Thymus (tissue), 14 donors: Measurements from ENCODE around the gene PGBD4. TPM values are rescaled to one million over a fixed set of nuclear protein-coding genes. Genes with fewer than 3 reads are reported as not detected.

ENCODE experiments used
- DNase-seq, 9 donors: peaks; one replicate each; pipeline ENCODE4 v3.0.0-alpha.2; 2013; ENCODE audit warnings: low spot score in 9 of 9, low read depth in 6 of 9, missing footprints in 1 of 9
- H3K27ac ChIP-seq, 2 donors: one replicate each; pipeline ENCODE4 v1.5.1; 2013; ENCODE audit warnings: control low read depth in 1 of 2, low read depth in 1 of 2, low read length in 1 of 2, mild to moderate bottlenecking in 1 of 2, moderate library complexity in 1 of 2
- H3K27me3 ChIP-seq, 2 donors: one replicate each; pipeline ENCODE4 v1.5.1; 2013; ENCODE audit warnings: low read length in 1 of 2; ENCODE audit not compliant: control insufficient read depth in 2 of 2, insufficient read depth in 1 of 2
- H3K36me3 ChIP-seq, 2 donors: one replicate each; pipeline ENCODE4 v1.5.1; 2013; ENCODE audit warnings: low read length in 1 of 2, mild to moderate bottlenecking in 1 of 2, moderate library complexity in 1 of 2; ENCODE audit not compliant: control insufficient read depth in 2 of 2, insufficient read depth in 2 of 2
- H3K4me1 ChIP-seq, 2 donors: one replicate each; pipeline ENCODE4 v1.5.1; 2013; ENCODE audit warnings: low read length in 2 of 2; ENCODE audit not compliant: control insufficient read depth in 2 of 2, insufficient read depth in 2 of 2
- H3K4me3 ChIP-seq, 2 donors: one replicate each; pipeline ENCODE4 v1.5.1; 2013; ENCODE audit warnings: low read length in 2 of 2, control low read depth in 1 of 2, mild to moderate bottlenecking in 1 of 2
- H3K9me3 ChIP-seq, 2 donors: one replicate each; pipeline ENCODE4 v1.5.1; 2013; ENCODE audit warnings: low read length in 1 of 2, mild to moderate bottlenecking in 1 of 2; ENCODE audit not compliant: control insufficient read depth in 2 of 2, insufficient read depth in 1 of 2
- WGBS: extraction: QIAGEN DNeasy Blood & Tissue Kit; methylation state at CpG from one replicate; pipeline ENCODE4 v1.1.7; 2013; 5-methylcytosine and 5-hydroxymethylcytosine counted together
- long read RNA-seq, 10 donors: transcript quantifications; one replicate each; lab custom pipeline, GENCODE V29; 2026
- polyA plus RNA-seq: library from polyadenylated mRNA; stranded (reverse); fragments of 200-250 nt; gene quantifications from one replicate; pipeline ENCODE4 v1.2.3, GENCODE V29; 2013
- total RNA-seq: library from RNA; stranded (reverse); fragments of 120-200 nt; gene quantifications from one replicate; pipeline ENCODE4 v1.2.4, GENCODE V29; 2013
- donor health status: healthy.

Gene PGBD4
- total RNA-seq (1.4 TPM), polyA plus RNA-seq (2.3 TPM)
- long read RNA-seq, donor 1: 0 reads
- long read RNA-seq, donor 2: 0 reads
- long read RNA-seq, donor 3, full-length matches to known transcripts: 6 of 6 reads
- long read RNA-seq, donor 3, partial matches to known transcripts: 0 of 6 reads
- long read RNA-seq, donor 3, other reads (novel, unspliced or antisense): 0 of 6 reads
- long read RNA-seq, donor 4, full-length matches to known transcripts: 2 of 2 reads
- long read RNA-seq, donor 4, partial matches to known transcripts: 0 of 2 reads
- long read RNA-seq, donor 4, other reads (novel, unspliced or antisense): 0 of 2 reads
- long read RNA-seq, donor 5, full-length matches to known transcripts: 11 of 11 reads
- long read RNA-seq, donor 5, partial matches to known transcripts: 0 of 11 reads
- long read RNA-seq, donor 5, other reads (novel, unspliced or antisense): 0 of 11 reads
- long read RNA-seq, donor 6, full-length matches to known transcripts: 5 of 5 reads
- long read RNA-seq, donor 6, partial matches to known transcripts: 0 of 5 reads
- long read RNA-seq, donor 6, other reads (novel, unspliced or antisense): 0 of 5 reads
- long read RNA-seq, donor 7, full-length matches to known transcripts: 2 of 2 reads
- long read RNA-seq, donor 7, partial matches to known transcripts: 0 of 2 reads
- long read RNA-seq, donor 7, other reads (novel, unspliced or antisense): 0 of 2 reads
- long read RNA-seq, donor 8, full-length matches to known transcripts: 1 of 1 reads
- long read RNA-seq, donor 8, partial matches to known transcripts: 0 of 1 reads
- long read RNA-seq, donor 8, other reads (novel, unspliced or antisense): 0 of 1 reads
- long read RNA-seq, donor 9, full-length matches to known transcripts: 3 of 3 reads
- long read RNA-seq, donor 9, partial matches to known transcripts: 0 of 3 reads
- long read RNA-seq, donor 9, other reads (novel, unspliced or antisense): 0 of 3 reads
- long read RNA-seq, donor 10, full-length matches to known transcripts: 5 of 5 reads
- long read RNA-seq, donor 10, partial matches to known transcripts: 0 of 5 reads
- long read RNA-seq, donor 10, other reads (novel, unspliced or antisense): 0 of 5 reads

DNA sequence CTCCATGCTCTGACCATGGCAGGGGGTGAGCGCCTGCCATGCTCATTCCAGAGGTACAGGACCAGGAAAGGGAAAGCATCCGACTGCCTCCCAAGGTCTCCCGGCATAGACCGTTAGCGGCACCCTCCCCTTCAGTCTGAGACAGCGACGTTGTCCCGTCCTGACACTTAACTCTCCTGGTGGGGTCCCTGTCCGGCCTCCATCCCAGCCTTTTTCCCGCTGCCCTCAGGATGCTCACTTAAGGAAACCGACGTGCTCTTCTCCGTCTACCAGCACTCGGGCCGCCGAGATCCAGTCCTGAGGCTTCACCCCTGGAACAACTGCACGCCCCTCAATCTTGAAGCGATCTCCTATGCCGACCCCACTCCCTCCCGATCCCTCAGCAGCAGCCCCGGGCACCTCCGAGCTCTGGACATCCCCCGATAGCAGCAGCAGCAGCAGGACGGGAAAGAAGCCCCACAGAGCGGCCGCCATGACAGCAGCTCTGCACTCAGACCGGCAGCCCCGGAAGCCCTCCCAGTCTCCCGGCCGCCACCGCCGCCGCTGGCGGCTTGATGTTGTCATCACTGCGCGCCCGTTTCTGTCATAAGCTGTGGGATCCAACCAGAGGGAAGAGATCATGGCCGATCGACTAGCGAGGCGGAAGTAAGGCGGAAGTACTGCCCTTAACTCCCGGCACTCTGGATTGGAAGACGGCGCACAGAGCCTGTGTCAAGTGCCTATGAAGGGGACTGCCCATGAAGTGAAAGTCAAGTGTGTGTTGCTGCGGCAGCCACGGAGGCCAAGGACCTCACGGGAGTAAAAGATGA, at the start of gene PGBD4, which contains the start of gene EMC7:
Gene PGBD4, plus strand, starts transcription at position 718 of the 809 bp plus-strand sequence. CDS start 449 bp downstream, outside the sequence.
Gene EMC7, minus strand, starts transcription at position 497 of the 809 bp plus-strand sequence. Its CDS starts 23 bp downstream, at position 474.
- peak; percentile 98 to 100 (median 99) for DNase-seq
- Histone ChIP-seq H3K4me1 (peaks cover 6 to 13% of the 10 kb centered on the region in 2 donors), H3K27ac (peak within 1 kb of the TSS; percentile 92), H3K36me3 (no peaks in the 10 kb centered on the region), H3K4me3 (peak within 1 kb of the TSS; percentile 82 to 95), H3K9me3 (peaks cover 1 to 4% of the 10 kb centered on the region in 2 donors), H3K27me3 (no peaks in the 10 kb centered on the region)
- under 1% methylated on average over 48 of the region's 48 CpGs for WGBS

- H3K4me3 ChIP-seq: no peak overlapping the region
- no peaks in the 10 kb centered on the region for H3K27me3 ChIP-seq
- no peak overlapping the region for H3K27ac ChIP-seq
- H3K9me3 ChIP-seq: no peaks in the 10 kb centered on the region
- 98% methylated on average over 3 of the region's 3 CpGs for WGBS
- H3K4me1 ChIP-seq: no peaks in the 10 kb centered on the region
- no peak for DNase-seq
- no peaks in the 10 kb centered on the region for H3K36me3 ChIP-seq
Observed at GRCh38 chr15:34054081-34054707, 47.7 kb upstream of the PGBD4 start.

GRCh38 chr15:34055868-34056595, 45.9 kb upstream of the PGBD4 start:
- Histone ChIP-seq H3K27me3 (no peaks in the 10 kb centered on the region), H3K4me1 (no peaks in the 10 kb centered on the region), H3K4me3 (no peak overlapping the region), H3K36me3 (no peaks in the 10 kb centered on the region), H3K27ac (no peak overlapping the region), H3K9me3 (no peaks in the 10 kb centered on the region)
- WGBS: 97% methylated on average over 3 of the region's 3 CpGs
- DNase-seq: no peak

GRCh38 chr15:34056911-34057310, 45.0 kb upstream of the PGBD4 start:
- H3K4me1 ChIP-seq: no peaks in the 10 kb centered on the region
- H3K27me3 ChIP-seq: no peaks in the 10 kb centered on the region
- no peak overlapping the region for H3K27ac ChIP-seq
- no peaks in the 10 kb centered on the region for H3K9me3 ChIP-seq
- H3K36me3 ChIP-seq: no peaks in the 10 kb centered on the region
- WGBS: 97% methylated on average over 5 of the region's 5 CpGs
- no peak for DNase-seq
- no peak overlapping the region for H3K4me3 ChIP-seq

DNA sequence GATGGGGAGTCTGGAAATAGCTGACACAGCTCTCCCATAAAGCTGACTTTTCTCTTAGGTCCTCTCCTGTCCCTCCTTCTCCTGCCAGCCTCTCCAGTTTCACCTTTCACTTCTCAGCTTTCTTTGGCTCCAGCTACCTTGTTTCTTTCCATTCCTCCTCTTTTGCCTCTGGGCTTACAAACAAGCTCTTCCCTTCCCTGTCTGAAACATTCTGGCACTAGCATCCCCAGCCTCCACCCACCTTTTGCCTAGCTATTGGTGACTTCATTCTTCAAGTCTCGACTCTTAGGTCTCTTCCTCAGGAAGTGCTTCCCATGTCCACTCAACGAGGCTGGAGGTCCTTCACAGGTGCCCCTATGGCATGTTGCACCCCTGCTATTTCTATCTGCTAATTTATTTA, 42.4 kb upstream of the PGBD4 start:
- Histone ChIP-seq H3K36me3 (no peaks in the 10 kb centered on the region), H3K9me3 (no peaks in the 10 kb centered on the region), H3K4me1 (no peaks in the 10 kb centered on the region), H3K27ac (no peak overlapping the region), H3K27me3 (no peaks in the 10 kb centered on the region), H3K4me3 (no peak overlapping the region)
- DNase-seq: no peak
- WGBS: 85% methylated on average over 2 of the region's 2 CpGs

DNA sequence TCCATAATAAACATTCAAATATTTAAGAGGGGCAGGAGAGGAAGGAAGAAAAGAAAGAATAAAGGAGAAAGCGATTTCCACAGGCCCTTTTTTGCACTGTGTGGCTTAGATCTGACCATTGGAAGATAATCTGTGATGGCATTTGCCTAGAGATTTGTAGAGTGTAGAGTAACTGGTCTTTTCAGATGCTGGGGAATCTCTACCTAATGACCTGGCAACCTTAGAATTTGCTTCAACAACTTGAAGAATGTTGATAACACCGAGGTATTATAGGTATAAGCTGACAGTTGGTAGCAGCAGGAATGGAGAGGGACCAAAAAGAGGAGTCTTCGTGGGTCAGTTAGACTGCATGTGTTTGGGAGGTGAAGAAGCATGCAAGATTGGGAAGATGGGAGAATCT, 41.9 kb upstream of the PGBD4 start:
- H3K9me3 ChIP-seq: no peaks in the 10 kb centered on the region
- H3K27ac ChIP-seq: no peak overlapping the region
- no peak overlapping the region for H3K4me3 ChIP-seq
- no peak for DNase-seq
- WGBS: 93% methylated on average over 3 of the region's 3 CpGs
- no peaks in the 10 kb centered on the region for H3K36me3 ChIP-seq
- no peaks in the 10 kb centered on the region for H3K4me1 ChIP-seq
- no peaks in the 10 kb centered on the region for H3K27me3 ChIP-seq

- WGBS: 0% methylated on average over 1 of the region's 1 CpG
- Histone ChIP-seq H3K4me3 (no peak overlapping the region), H3K27ac (no peak overlapping the region), H3K27me3 (no peaks in the 10 kb centered on the region), H3K36me3 (no peaks in the 10 kb centered on the region), H3K4me1 (no peaks in the 10 kb centered on the region), H3K9me3 (no peaks in the 10 kb centered on the region)
- DNase-seq: no peak
Observed at GRCh38 chr15:34064438-34064837, 37.4 kb upstream of the PGBD4 start.

GRCh38 chr15:34065261-34065660, 36.6 kb upstream of the PGBD4 start:
- no peak overlapping the region for H3K4me3 ChIP-seq
- no peaks in the 10 kb centered on the region for H3K4me1 ChIP-seq
- no peak for DNase-seq
- no peaks in the 10 kb centered on the region for H3K36me3 ChIP-seq
- no peak overlapping the region for H3K27ac ChIP-seq
- H3K9me3 ChIP-seq: no peaks in the 10 kb centered on the region
- no peaks in the 10 kb centered on the region for H3K27me3 ChIP-seq
- WGBS: 96% methylated on average over 3 of the region's 3 CpGs
